NOMO-1 treated with DMSO at 0.1 percent for 48 hours (cell line): Measurements from ENCODE around the gene SF1.

Experiments used
- DNase-seq: peaks from one replicate; lab custom pipeline; 2025; ENCODE audit not compliant: unreplicated experiment; lab: John Stamatoyannopoulos, UW

Gene SF1

GRCh38 chr11:64784813-64785581 lies 6.7 kb upstream of the SF1 start:
- no peak for DNase-seq

- no peak for DNase-seq
Observed at GRCh38 chr11:64778223-64778472, 194 bp downstream of the SF1 start.

GRCh38 chr11:64777449-64778222 lies 706 bp downstream of the SF1 start:
- DNase-seq, result peak; percentile 67

GRCh38 chr11:64776875-64777274 lies 1.5 kb downstream of the SF1 start:
- no peak for DNase-seq

GRCh38 chr11:64776425-64776824 lies 1.9 kb downstream of the SF1 start:
- DNase-seq, result no peak

GRCh38 chr11:64774144-64774543 lies 4.2 kb downstream of the SF1 start:
- no peak for DNase-seq

GRCh38 chr11:64772303-64773018 lies 5.9 kb downstream of the SF1 start:
- peak; percentile 61 for DNase-seq

- peak; percentile 77 for DNase-seq
Observed at GRCh38 chr11:64771861-64772260, 6.5 kb downstream of the SF1 start.

GRCh38 chr11:64770120-64770519 lies 8.2 kb downstream of the SF1 start:
- DNase-seq, result no peak

GRCh38 chr11:64769283-64769682 lies 9.1 kb downstream of the SF1 start:
- DNase-seq, result no peak

- DNase-seq, result no peak
Observed at GRCh38 chr11:64768300-64768694, 10.0 kb downstream of the SF1 start.

GRCh38 chr11:64767344-64768299 lies 10.7 kb downstream of the SF1 start:
- peak; percentile 40 for DNase-seq

GRCh38 chr11:64766881-64767280 lies 11.5 kb downstream of the SF1 start:
- no peak for DNase-seq

- DNase-seq, result no peak
Observed at GRCh38 chr11:64765851-64766665, 12.3 kb downstream of the SF1 start.

GRCh38 chr11:64765291-64765850 lies 13.0 kb downstream of the SF1 start:
- DNase-seq, result no peak

- DNase-seq, result no peak
Observed at GRCh38 chr11:64764753-64765152, 13.6 kb downstream of the SF1 start.

- no peak for DNase-seq
Observed at GRCh38 chr11:64764040-64764611, 14.2 kb downstream of the SF1 start.

- DNase-seq, result no peak
Observed at GRCh38 chr11:64763526-64764039, 14.8 kb downstream of the SF1 start.
